ENCODE results near the gene NDE1. TPM values are rescaled to one million over a fixed set of nuclear protein-coding genes. Genes with fewer than 3 reads are reported as not detected.

Gene NDE1
- total and polyA plus RNA-seq, 2 donors (not counting 1 experiment from before 2014, with no cell fraction given), result 33.5 to 149 TPM

- no peaks in the 10 kb centered on the region for H3K9me3 Mint-ChIP-seq (ENCODE audit: insufficient read depth)
- H3K4me3 Mint-ChIP-seq, result no peak overlapping the region
- TF ChIP-seq CTCF (IDR thresholded peaks at IDR 0.05) (no peak), EZH2 (IDR thresholded peaks at IDR 0.05; ENCODE audit: borderline replicate concordance, insufficient read depth, low read depth, low read length, poor library complexity, severe bottlenecking) (no peak)
- Histone ChIP-seq H2AFZ (ENCODE audit: insufficient read depth, low read depth, low read length, poor library complexity, severe bottlenecking) (no peak overlapping the region), H3K4me3 (ENCODE audit: control extremely low read depth in 1 of 5, extremely low read depth in 1 of 5, insufficient read depth in 1 of 5, low read depth in 2 of 5, low read length in 4 of 5) (no peak overlapping the region), H3K4me1 (ENCODE audit: control insufficient read depth in 2 of 2, insufficient read depth in 2 of 2, low read length in 2 of 2) (peaks cover 0 to 5% of the 10 kb centered on the region in 2 donors), H3K27me3 (replicated peaks in 1 of 4; ENCODE audit: control extremely low read depth in 1 of 4, control insufficient read depth in 3 of 4, insufficient read depth in 4 of 4, low read length in 3 of 4) (no peaks in the 10 kb centered on the region), H3K79me2 (ENCODE audit: control insufficient read depth, insufficient read depth, low read length) (no peaks in the 10 kb centered on the region), H3K27ac (ENCODE audit: low read length in 2 of 2) (no peak overlapping the region), H3K36me3 (replicated peaks in 1 of 2; ENCODE audit: control extremely low read depth in 1 of 2, control insufficient read depth in 1 of 2, extremely low read depth in 1 of 2, insufficient read depth in 2 of 2, low read length in 1 of 2) (no peaks in the 10 kb centered on the region), H3K9me3 (ENCODE audit: control extremely low read depth in 1 of 3, control insufficient read depth in 2 of 3, insufficient read depth in 1 of 3, low read length in 2 of 3) (peaks cover 0 to 18% (median 0%) of the 10 kb centered on the region in 3 donors), H3K4me2 (replicated peaks; ENCODE audit: low read depth, low read length, poor library complexity, severe bottlenecking) (no peak overlapping the region), H3K9ac (ENCODE audit: low read length) (no peak overlapping the region), H4K20me1 (ENCODE audit: control insufficient read depth, insufficient read depth, low read length, poor library complexity, severe bottlenecking) (no peaks in the 10 kb centered on the region)
- WGBS (ENCODE audit: insufficient coverage), result 81% methylated on average over 4 of the region's 7 CpGs
- DNase-seq (no peak), ATAC-seq (ENCODE audit: low read depth) (no peak)
- ChIA-PET POLR2A (no interaction called here), CTCF (interaction anchor here (1.3 kb wide), 1 partner anchor 13 kb away, joined by 4 read pairs; no protein-coding TSS in a partner anchor)
- no peaks in the 10 kb centered on the region for H3K27me3 Mint-ChIP-seq
- H3K4me1 Mint-ChIP-seq, result peaks cover 3% of the 10 kb centered on the region
- intact Hi-C loops (cut with micrococcal nuclease), result no loop called here
- H3K27ac Mint-ChIP-seq, result no peak overlapping the region
Observed at GRCh38 chr16:15770107-15770506, 120.1 kb downstream of the NDE1 start.

- no peak for TF ChIP-seq CTCF (IDR thresholded peaks at IDR 0.05)
- no peak for TF ChIP-seq EZH2 (IDR thresholded peaks at IDR 0.05; ENCODE audit: borderline replicate concordance, insufficient read depth, low read depth, low read length, poor library complexity, severe bottlenecking)
- H3K4me3 Mint-ChIP-seq, result no peak overlapping the region
- H3K79me2 ChIP-seq (ENCODE audit: control insufficient read depth, insufficient read depth, low read length), result no peaks in the 10 kb centered on the region
Observed at GRCh38 chr16:15770512-15770911, 120.5 kb downstream of the NDE1 start.

More at GRCh38 chr16:15770512-15770911, 120.5 kb downstream of the NDE1 start:
- Mint-ChIP-seq H3K27ac (no peak overlapping the region), H3K27me3 (no peaks in the 10 kb centered on the region), H3K9me3 (ENCODE audit: insufficient read depth) (no peaks in the 10 kb centered on the region), H3K4me1 (peaks cover 3% of the 10 kb centered on the region)
- Histone ChIP-seq H3K27ac (ENCODE audit: low read length in 2 of 2) (no peak overlapping the region), H3K4me3 (ENCODE audit: control extremely low read depth in 1 of 5, extremely low read depth in 1 of 5, insufficient read depth in 1 of 5, low read depth in 2 of 5, low read length in 4 of 5) (no peak overlapping the region), H3K36me3 (replicated peaks in 1 of 2; ENCODE audit: control extremely low read depth in 1 of 2, control insufficient read depth in 1 of 2, extremely low read depth in 1 of 2, insufficient read depth in 2 of 2, low read length in 1 of 2) (no peaks in the 10 kb centered on the region), H2AFZ (ENCODE audit: insufficient read depth, low read depth, low read length, poor library complexity, severe bottlenecking) (no peak overlapping the region), H3K4me1 (ENCODE audit: control insufficient read depth in 2 of 2, insufficient read depth in 2 of 2, low read length in 2 of 2) (peaks cover 0 to 5% of the 10 kb centered on the region in 2 donors), H3K9ac (ENCODE audit: low read length) (no peak overlapping the region), H3K27me3 (replicated peaks in 1 of 4; ENCODE audit: control extremely low read depth in 1 of 4, control insufficient read depth in 3 of 4, insufficient read depth in 4 of 4, low read length in 3 of 4) (no peaks in the 10 kb centered on the region), H3K4me2 (replicated peaks; ENCODE audit: low read depth, low read length, poor library complexity, severe bottlenecking) (no peak overlapping the region), H3K9me3 (ENCODE audit: control extremely low read depth in 1 of 3, control insufficient read depth in 2 of 3, insufficient read depth in 1 of 3, low read length in 2 of 3) (peaks cover 0 to 18% (median 0%) of the 10 kb centered on the region in 3 donors), H4K20me1 (ENCODE audit: control insufficient read depth, insufficient read depth, low read length, poor library complexity, severe bottlenecking) (no peaks in the 10 kb centered on the region)
- POLR2A ChIA-PET, result no interaction called here
- intact Hi-C loops (cut with micrococcal nuclease), result no loop called here
- 85% methylated on average over 3 of the region's 3 CpGs for WGBS (ENCODE audit: insufficient coverage)
- ATAC-seq (ENCODE audit: low read depth) (no peak), DNase-seq (no peak)
- CTCF ChIA-PET, result interaction anchor here (1.3 kb wide), 1 partner anchor 14 kb away, joined by 4 read pairs; no protein-coding TSS in a partner anchor
